HFFc6 (cell line): ENCODE data around the gene RGS11. TPM values are rescaled to one million over a fixed set of nuclear protein-coding genes. Genes with fewer than 3 reads are reported as not detected.

Experiments
- DNase-seq: peaks from one replicate; pipeline ENCODE4 v3.0.0-alpha.2; 2018
- H3K27ac Mint-ChIP-seq: 2 replicates; pipeline ENCODE4 v1.8.0; 2020; ENCODE audit warnings: mild to moderate bottlenecking, mixed read lengths
- H3K27me3 Mint-ChIP-seq: 2 replicates; pipeline ENCODE4 v1.8.0; 2021; ENCODE audit warnings: mild to moderate bottlenecking, moderate library complexity, mixed read lengths; ENCODE audit not compliant: insufficient read depth
- H3K36me3 Mint-ChIP-seq: 2 replicates; pipeline ENCODE4 v1.8.0; 2021; ENCODE audit warnings: low read depth, mixed read lengths
- H3K4me1 Mint-ChIP-seq: 2 replicates; pipeline ENCODE4 v1.8.0; 2020; ENCODE audit warnings: low read depth, mixed read lengths
- H3K4me3 Mint-ChIP-seq: 2 replicates; pipeline ENCODE4 v1.8.0; 2020; ENCODE audit warnings: mild to moderate bottlenecking, moderate library complexity, mixed read lengths
- H3K9me3 Mint-ChIP-seq: 2 replicates; pipeline ENCODE4 v1.8.0; 2020; ENCODE audit warnings: mild to moderate bottlenecking, mixed read lengths
- total RNA-seq, 6 experiments: library from RNA; stranded (reverse); fragmentation: NEBNext Ultra II Directional; extraction: Animal tissue kit (Norgen Biotek cat#: 25700); gene quantifications; 2 replicates in 1 of 6; 3 replicates in 5 of 6; pipeline ENCODE4 v1.2.3, GENCODE V29; 2021
- TF ChIP-seq, protein P1 (sequence below): fragments of 200-600 bp; sonication (generic); IDR thresholded peaks from 2 replicates; pipeline ENCODE4 v1.5.0; 2021; ENCODE audit warnings: antibody characterized with exemption, mild to moderate bottlenecking

RGS11 gene
- total RNA-seq, 6 experiments from 2014 or later = 1.5 to 3.5 (median 2.3) TPM

DNA sequence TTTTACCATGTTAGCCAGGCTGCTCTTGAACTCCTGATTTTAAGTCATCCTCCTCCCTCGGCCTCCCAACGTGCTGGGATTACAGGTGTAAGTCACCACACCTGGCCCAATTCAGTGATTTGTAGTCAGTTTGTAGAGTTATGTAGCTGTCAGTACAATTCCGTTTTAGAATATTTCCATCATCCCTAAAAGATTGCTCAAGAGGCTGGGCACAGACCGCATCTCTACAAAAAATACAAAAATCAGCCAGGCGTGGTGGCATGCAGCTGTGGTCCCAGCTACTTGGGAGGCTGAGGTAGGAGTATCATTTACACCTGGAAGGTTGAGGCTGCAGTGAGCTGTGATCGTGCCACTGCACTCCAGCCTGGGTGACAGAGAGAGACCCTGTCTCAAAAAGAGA lies 20.6 kb downstream of the RGS11 start:
- Mint-ChIP-seq H3K4me3 (no peak overlapping the region), H3K36me3 (peaks cover 11% of the 10 kb centered on the region), H3K27me3 (peaks cover 3% of the 10 kb centered on the region), H3K4me1 (0 out of 2 replicates have a peak, but pooled peaks cover 5% of the 10 kb centered on the region), H3K9me3 (no peaks in the 10 kb centered on the region), H3K27ac (no peak overlapping the region)
- TF ChIP-seq, protein P1, sequence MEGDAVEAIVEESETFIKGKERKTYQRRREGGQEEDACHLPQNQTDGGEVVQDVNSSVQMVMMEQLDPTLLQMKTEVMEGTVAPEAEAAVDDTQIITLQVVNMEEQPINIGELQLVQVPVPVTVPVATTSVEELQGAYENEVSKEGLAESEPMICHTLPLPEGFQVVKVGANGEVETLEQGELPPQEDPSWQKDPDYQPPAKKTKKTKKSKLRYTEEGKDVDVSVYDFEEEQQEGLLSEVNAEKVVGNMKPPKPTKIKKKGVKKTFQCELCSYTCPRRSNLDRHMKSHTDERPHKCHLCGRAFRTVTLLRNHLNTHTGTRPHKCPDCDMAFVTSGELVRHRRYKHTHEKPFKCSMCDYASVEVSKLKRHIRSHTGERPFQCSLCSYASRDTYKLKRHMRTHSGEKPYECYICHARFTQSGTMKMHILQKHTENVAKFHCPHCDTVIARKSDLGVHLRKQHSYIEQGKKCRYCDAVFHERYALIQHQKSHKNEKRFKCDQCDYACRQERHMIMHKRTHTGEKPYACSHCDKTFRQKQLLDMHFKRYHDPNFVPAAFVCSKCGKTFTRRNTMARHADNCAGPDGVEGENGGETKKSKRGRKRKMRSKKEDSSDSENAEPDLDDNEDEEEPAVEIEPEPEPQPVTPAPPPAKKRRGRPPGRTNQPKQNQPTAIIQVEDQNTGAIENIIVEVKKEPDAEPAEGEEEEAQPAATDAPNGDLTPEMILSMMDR = no peak
- no peak for DNase-seq

DNA sequence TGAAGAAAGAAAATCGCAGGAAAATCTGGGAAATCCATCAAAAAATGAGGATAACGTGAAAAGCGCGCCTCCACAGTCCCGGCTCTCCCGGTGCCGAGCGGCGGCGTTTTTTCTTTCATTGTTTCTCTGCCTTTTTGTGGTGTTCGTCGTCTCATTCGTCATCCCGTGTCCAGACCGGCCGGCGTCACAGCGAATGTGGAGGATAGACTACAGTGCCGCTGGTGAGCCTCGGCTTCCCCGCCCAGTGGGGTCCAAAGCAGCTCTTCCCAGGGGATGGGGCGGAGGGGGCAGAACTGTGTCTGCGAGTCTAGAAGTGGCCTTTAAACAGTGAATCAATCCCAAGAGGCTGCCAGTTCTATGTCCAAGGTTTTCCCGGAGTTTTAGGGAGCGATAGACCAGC lies 21.3 kb downstream of the RGS11 start:
- Mint-ChIP-seq H3K4me1 (0 out of 2 replicates have a peak, but pooled peaks cover 6% of the 10 kb centered on the region), H3K27ac (no peak overlapping the region), H3K9me3 (no peaks in the 10 kb centered on the region), H3K27me3 (peaks cover 3% of the 10 kb centered on the region), H3K4me3 (no peak overlapping the region), H3K36me3 (peaks cover 12% of the 10 kb centered on the region)
- no peak for DNase-seq
- TF ChIP-seq, protein P1 = no peak

DNA sequence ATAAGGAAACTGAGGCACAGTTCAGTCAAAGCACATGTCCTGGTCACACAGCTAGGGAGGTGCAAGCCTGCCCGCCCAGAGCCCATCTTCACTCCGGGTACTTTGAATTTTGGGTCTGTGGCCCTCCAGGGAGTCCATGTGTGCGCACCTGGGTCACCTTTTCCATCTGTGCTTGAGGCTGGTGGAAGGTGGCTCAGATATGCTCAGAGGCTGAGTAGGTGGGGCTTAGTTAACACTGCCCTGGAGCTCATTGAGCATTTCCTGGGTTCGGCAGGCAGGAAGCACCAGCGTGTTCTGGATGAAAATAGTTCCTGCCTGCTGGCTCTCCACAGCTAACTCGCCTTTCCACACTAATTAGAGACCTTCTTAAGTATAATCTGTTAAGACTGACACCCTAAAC lies 21.9 kb downstream of the RGS11 start:
- Mint-ChIP-seq H3K27me3 (peaks cover 3% of the 10 kb centered on the region), H3K4me1 (0 out of 2 replicates have a peak, but pooled peaks cover 6% of the 10 kb centered on the region), H3K27ac (no peak overlapping the region), H3K36me3 (peaks cover 12% of the 10 kb centered on the region), H3K4me3 (no peak overlapping the region), H3K9me3 (no peaks in the 10 kb centered on the region)
- no peak for DNase-seq
- TF ChIP-seq, protein P1 = no peak

DNA sequence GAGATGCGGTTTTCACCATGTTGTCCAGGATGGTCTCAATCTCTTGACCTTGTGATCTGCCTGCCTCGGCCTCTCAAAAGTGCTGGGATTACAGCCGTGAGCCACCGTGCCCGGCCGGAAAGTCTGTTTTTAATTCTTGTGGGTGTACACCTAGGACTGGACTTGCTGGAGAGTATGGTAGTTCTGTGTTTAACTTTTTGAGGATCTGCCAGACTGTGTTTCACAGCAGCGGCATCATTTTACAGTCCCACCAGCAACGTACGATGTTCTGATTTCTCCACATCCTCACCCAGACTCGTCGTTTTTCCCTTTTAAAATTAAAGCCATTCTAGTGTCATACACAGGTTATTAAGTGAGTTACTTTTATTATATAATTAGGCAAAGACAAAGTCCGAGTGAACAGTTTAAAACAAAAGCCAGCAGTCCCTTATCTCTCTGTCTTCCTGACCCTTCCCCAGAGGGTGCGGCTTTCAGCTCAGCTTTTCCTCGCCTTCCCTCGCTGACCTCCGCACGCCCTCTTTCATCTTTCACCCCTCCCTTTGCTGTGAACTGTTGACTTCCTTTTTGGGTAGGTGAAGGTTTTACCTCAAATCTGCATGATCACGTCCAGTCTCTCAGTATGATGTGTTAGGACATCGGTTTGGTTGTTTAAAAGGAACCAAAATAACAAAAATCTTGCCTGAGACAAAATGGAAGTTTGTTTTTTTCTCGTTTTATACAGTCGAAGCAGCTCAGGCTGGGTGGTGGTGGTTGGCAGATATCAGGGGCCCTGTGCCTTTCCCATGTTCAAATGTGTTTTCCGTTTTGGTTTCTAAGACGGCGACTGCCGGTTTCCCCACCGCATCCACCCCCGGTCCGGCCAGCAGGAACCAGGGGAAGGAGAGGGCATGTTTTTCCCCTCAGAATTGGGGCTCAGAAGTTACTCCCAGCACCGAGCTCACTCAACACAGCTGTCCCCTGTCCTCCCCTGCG lies 23.1 kb downstream of the RGS11 start:
- Mint-ChIP-seq H3K27ac (no peak overlapping the region), H3K4me3 (no peak overlapping the region), H3K9me3 (no peaks in the 10 kb centered on the region), H3K36me3 (peaks cover 12% of the 10 kb centered on the region), H3K4me1 (0 out of 2 replicates have a peak, but pooled peaks cover 6% of the 10 kb centered on the region), H3K27me3 (peaks cover 3% of the 10 kb centered on the region)
- no peak for DNase-seq
- TF ChIP-seq, protein P1 = no peak

DNA sequence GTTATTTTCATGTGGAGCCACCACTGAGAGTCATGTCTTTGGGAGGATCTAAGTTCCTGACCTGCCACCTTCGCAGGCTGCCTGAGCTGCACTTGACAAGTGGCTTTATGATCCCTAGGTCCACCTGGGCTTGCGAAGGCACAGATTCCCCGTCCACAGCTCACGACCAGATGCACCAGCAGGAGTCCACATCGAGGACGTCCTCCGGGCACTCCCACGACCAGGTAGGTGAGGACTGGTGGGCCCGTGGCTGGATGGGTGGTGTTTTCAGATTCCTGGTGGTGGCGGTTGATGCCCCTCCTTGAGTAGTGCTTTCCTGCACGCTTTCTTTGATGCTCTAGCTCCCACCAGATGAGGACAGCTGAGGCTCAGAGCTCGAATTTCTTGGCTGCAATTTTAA lies 26.3 kb downstream of the RGS11 start:
- Mint-ChIP-seq H3K27ac (no peak overlapping the region), H3K4me1 (0 out of 2 replicates have a peak, but pooled peaks cover 6% of the 10 kb centered on the region), H3K4me3 (no peak overlapping the region), H3K27me3 (peaks cover 3% of the 10 kb centered on the region), H3K36me3 (0 out of 2 replicates have a peak, but pooled peaks cover 6% of the 10 kb centered on the region), H3K9me3 (no peaks in the 10 kb centered on the region)
- no peak for DNase-seq
- TF ChIP-seq, protein P1 = no peak
